ENCODE data around the gene SLC25A22.

DNA sequence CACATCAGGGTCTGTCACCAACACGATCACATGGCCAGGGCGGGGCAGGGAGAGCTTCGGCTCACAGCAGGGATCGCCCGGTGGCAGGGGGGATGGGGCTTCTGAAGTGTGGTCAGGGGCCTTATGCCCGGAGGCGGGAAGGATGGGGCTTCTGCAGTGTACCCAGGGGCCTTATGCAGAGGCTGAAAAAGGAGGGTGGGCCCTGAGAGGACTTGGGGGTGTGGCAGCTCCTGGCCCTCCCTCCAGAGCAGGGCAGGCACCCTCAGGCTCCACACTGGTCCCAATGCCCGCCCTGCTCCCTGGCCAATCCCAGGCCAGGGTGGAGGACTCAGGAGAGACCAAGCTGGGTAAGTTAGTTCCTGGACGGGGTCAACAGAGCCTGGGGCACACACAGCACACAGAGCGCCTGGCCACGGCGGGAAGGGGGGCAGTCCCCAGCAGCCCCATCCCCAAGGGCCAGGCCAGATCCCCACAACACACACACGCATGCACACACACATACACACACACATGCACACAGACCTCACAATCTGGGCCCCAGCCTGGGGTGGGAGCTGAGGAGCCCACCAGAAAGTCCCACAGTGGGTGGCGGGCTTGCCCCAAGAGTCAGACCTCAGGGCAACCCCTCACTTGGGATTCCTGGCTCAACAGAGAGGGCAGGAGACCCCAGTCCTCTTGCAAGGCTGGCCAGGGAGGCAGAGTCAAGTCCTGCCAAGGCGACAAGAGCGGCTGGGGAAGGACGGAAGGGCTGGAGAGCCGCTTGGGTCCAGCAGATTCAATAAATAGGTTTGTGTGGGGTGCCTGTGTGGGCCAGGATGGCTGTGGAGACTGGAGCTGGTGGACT lies 7.1 kb downstream of the SLC25A22 start:
- TF ChIP-seq, protein P1, sequence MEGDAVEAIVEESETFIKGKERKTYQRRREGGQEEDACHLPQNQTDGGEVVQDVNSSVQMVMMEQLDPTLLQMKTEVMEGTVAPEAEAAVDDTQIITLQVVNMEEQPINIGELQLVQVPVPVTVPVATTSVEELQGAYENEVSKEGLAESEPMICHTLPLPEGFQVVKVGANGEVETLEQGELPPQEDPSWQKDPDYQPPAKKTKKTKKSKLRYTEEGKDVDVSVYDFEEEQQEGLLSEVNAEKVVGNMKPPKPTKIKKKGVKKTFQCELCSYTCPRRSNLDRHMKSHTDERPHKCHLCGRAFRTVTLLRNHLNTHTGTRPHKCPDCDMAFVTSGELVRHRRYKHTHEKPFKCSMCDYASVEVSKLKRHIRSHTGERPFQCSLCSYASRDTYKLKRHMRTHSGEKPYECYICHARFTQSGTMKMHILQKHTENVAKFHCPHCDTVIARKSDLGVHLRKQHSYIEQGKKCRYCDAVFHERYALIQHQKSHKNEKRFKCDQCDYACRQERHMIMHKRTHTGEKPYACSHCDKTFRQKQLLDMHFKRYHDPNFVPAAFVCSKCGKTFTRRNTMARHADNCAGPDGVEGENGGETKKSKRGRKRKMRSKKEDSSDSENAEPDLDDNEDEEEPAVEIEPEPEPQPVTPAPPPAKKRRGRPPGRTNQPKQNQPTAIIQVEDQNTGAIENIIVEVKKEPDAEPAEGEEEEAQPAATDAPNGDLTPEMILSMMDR (conservative IDR thresholded peaks at IDR 0.05; ENCODE audit: low read depth, low read length) = no peak
- no peak for TF ChIP-seq EZH2 (IDR thresholded peaks at IDR 0.05; ENCODE audit: borderline replicate concordance, low read depth, low read length, poor library complexity, severe bottlenecking)

Measured in A673 (cell line).